ENCODE measurements around the gene ANKRD16. TPM values are rescaled to one million over a fixed set of nuclear protein-coding genes. Genes with fewer than 3 reads are reported as not detected.

ANKRD16 gene
- total RNA-seq, 1 donor from 2014 or later: 15.2 TPM

- Mint-ChIP-seq H3K36me3 (peaks cover 32% of the 10 kb centered on the region), H3K4me3 (no peak overlapping the region), H3K27me3 (ENCODE audit: low read depth) (no peaks in the 10 kb centered on the region), H3K9me3 (no peaks in the 10 kb centered on the region), H3K27ac (no peak overlapping the region), H3K4me1 (no peaks in the 10 kb centered on the region)
- no peak for DNase-seq (ENCODE audit: low spot score in 2 of 2, unreplicated experiment in 2 of 2)
- TF ChIP-seq CTCF (IDR thresholded peaks at IDR 0.05; ENCODE audit: unreplicated experiment): no peak
Observed at GRCh38 chr10:5932345-5932744, 42.7 kb upstream of the ANKRD16 start.

DNA sequence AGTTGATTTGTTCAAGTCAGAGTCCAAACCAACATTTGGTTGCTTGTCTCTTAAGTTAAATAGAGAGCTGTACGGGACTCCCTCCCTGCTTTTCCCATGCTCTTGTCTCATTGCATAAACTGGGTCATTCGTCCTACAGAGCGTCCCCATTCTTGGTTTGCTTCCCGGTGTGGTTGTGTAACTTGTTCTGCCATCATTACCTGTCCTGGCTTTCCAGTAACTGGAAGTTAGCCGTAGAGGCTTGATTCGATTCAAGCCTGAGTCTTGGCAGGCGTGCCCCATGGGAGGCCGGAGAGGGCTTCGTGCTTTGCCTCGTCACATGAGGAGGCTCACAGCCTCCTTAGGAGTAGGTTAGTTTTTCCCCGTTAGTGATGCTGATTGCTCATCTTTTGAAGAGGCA lies 40.6 kb upstream of the ANKRD16 start:
- H3K36me3 Mint-ChIP-seq: peaks cover 40% of the 10 kb centered on the region

GRCh38 chr10:5929442-5929841 lies 39.7 kb upstream of the ANKRD16 start:
- DNase-seq (ENCODE audit: low spot score in 2 of 2, unreplicated experiment in 2 of 2): no peak
- H3K27me3 Mint-ChIP-seq (ENCODE audit: low read depth): no peaks in the 10 kb centered on the region
- H3K4me1 Mint-ChIP-seq: no peaks in the 10 kb centered on the region
- TF ChIP-seq CTCF (IDR thresholded peaks at IDR 0.05; ENCODE audit: unreplicated experiment): no peak
- no peak overlapping the region for H3K4me3 Mint-ChIP-seq
- peaks cover 44% of the 10 kb centered on the region for H3K36me3 Mint-ChIP-seq
- no peaks in the 10 kb centered on the region for H3K9me3 Mint-ChIP-seq
- no peak overlapping the region for H3K27ac Mint-ChIP-seq

More for the DNA sequence above, 40.6 kb upstream of the ANKRD16 start:
- Mint-ChIP-seq H3K4me3 (no peak overlapping the region), H3K4me1 (no peaks in the 10 kb centered on the region), H3K9me3 (no peaks in the 10 kb centered on the region), H3K27me3 (ENCODE audit: low read depth) (no peaks in the 10 kb centered on the region), H3K27ac (no peak overlapping the region)
- no peak for TF ChIP-seq CTCF (IDR thresholded peaks at IDR 0.05; ENCODE audit: unreplicated experiment)
- DNase-seq (ENCODE audit: low spot score in 2 of 2, unreplicated experiment in 2 of 2): no peak

- no peaks in the 10 kb centered on the region for H3K27me3 Mint-ChIP-seq (ENCODE audit: low read depth)
- DNase-seq (ENCODE audit: low spot score in 2 of 2, unreplicated experiment in 2 of 2): no peak
- H3K4me1 Mint-ChIP-seq: no peaks in the 10 kb centered on the region
- peaks cover 47% of the 10 kb centered on the region for H3K36me3 Mint-ChIP-seq
- no peaks in the 10 kb centered on the region for H3K9me3 Mint-ChIP-seq
- no peak overlapping the region for H3K4me3 Mint-ChIP-seq
- no peak for TF ChIP-seq CTCF (IDR thresholded peaks at IDR 0.05; ENCODE audit: unreplicated experiment)
- H3K27ac Mint-ChIP-seq: no peak overlapping the region
Observed at GRCh38 chr10:5927306-5927705, 37.6 kb upstream of the ANKRD16 start.

DNA sequence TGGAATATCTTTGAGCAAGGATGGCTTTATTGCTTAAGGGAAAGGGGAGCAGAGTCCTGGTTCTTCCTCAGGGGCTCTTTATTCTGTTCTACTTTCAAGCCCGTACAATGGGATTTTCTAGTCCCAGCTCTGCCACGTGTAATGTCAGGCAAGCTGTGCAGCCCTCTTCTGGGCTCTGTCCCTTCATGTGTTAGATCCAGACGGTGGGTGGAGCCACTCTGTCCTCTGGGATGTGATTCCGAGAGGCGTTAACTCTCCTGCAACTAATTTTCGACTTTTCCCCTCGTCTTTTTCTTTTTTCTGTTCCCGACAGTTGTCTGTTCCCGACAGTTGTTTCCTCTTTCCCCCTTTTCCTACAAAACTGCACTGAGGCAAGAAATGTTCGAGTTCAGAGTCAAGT lies 35.2 kb upstream of the ANKRD16 start:
- Mint-ChIP-seq H3K9me3 (no peaks in the 10 kb centered on the region), H3K4me1 (no peaks in the 10 kb centered on the region), H3K27ac (no peak overlapping the region), H3K4me3 (no peak overlapping the region), H3K27me3 (ENCODE audit: low read depth) (no peaks in the 10 kb centered on the region), H3K36me3 (peaks cover 48% of the 10 kb centered on the region)
- no peak for TF ChIP-seq CTCF (IDR thresholded peaks at IDR 0.05; ENCODE audit: unreplicated experiment)
- DNase-seq (ENCODE audit: low spot score in 2 of 2, unreplicated experiment in 2 of 2): no peak

GRCh38 chr10:5921746-5922145 lies 32.1 kb upstream of the ANKRD16 start:
- no peaks in the 10 kb centered on the region for H3K9me3 Mint-ChIP-seq
- H3K4me3 Mint-ChIP-seq: no peak overlapping the region
- no peaks in the 10 kb centered on the region for H3K27me3 Mint-ChIP-seq (ENCODE audit: low read depth)
- TF ChIP-seq CTCF (IDR thresholded peaks at IDR 0.05; ENCODE audit: unreplicated experiment): no peak
- no peaks in the 10 kb centered on the region for H3K4me1 Mint-ChIP-seq
- H3K36me3 Mint-ChIP-seq: peaks cover 52% of the 10 kb centered on the region
- DNase-seq (ENCODE audit: low spot score in 2 of 2, unreplicated experiment in 2 of 2): no peak
- H3K27ac Mint-ChIP-seq: no peak overlapping the region

All from mesothelial cell of epicardium (in vitro differentiated cells).